MM.1S (cell line): ENCODE results near the gene EMID1.

Experiments used
- CTCF ChIP-seq: fragments of 300-600 bp; sonication (generic); IDR thresholded peaks from 2 replicates; pipeline ENCODE4 v1.5.1; 2016; ENCODE audit warnings: antibody characterized with exemption, low read length, mixed read lengths
- EZH2phosphoT487 ChIP-seq: fragments of 300-600 bp; sonication (generic); IDR thresholded peaks from 2 replicates; pipeline ENCODE4 v1.6.1; 2018; ENCODE audit warnings: antibody characterized with exemption, low read length

- TF ChIP-seq CTCF (no peak), EZH2phosphoT487 (no peak)
These were observed 473 bp upstream of the EMID1 start for GRCh38 chr22:29205252-29205593.
